Stimulated activated CD4-positive, alpha-beta T cell treated with anti-CD3 and anti-CD28 coated beads, Interleukin-1b, Interleukin-23, amount 100 ng/mL, for 48 hours (primary cell): ENCODE measurements around the gene EPOP.
"Not testable (repeated sequence)": the region's sequence is repeated elsewhere in the genome, so short reads cannot be mapped to it uniquely, and the experiment has no call there.

Experiments used
- DNase-seq: peaks from one replicate; pipeline ENCODE4 v3.0.0-alpha.2; 2020

The EPOP gene

DNA sequence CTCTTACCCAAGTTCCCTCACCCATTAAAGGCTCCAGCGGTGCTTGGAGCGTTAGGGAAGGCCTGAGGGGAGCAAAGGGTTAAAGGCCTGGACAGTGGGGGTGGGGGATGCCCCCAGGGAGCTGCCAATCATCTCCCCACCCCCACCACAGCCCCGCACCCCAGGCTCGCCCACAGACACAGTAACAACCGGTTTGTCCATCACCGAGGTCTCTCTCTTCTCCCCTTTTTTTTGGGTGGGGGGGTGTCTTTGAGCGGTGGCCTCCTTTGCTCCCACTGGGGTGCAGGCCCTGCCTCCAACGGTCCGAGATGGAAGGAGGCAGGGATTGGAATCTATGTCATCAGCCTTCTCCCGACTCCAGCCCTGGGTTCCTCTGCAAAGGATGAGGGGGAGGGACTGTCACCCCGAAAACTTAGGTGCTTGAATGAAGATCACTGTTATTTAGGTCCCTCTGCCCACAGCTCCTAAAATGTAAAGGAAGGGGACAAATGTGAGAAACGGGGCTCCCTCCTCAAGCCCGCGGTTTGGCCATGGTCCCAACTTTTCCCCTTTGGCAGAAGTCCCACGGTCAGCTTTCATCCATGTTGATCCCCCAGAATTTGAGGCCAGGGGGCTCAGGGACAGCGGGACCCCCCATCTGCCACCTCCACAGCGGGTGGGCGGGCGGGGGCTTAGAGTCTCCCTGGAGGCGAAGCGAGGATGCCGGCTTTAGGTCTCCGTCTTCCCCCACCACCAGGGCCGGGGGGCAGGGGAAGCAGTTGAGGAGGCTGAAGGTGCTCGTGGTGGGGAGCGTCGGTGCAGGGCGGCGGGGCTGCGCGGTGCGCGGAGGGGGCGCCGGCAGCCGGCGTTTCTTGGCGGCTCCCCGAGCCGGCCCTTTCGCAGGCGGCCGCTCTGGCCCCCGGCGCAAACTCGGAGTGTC, 1.7 kb downstream of the EPOP start:
- DNase-seq, result no peak

DNA sequence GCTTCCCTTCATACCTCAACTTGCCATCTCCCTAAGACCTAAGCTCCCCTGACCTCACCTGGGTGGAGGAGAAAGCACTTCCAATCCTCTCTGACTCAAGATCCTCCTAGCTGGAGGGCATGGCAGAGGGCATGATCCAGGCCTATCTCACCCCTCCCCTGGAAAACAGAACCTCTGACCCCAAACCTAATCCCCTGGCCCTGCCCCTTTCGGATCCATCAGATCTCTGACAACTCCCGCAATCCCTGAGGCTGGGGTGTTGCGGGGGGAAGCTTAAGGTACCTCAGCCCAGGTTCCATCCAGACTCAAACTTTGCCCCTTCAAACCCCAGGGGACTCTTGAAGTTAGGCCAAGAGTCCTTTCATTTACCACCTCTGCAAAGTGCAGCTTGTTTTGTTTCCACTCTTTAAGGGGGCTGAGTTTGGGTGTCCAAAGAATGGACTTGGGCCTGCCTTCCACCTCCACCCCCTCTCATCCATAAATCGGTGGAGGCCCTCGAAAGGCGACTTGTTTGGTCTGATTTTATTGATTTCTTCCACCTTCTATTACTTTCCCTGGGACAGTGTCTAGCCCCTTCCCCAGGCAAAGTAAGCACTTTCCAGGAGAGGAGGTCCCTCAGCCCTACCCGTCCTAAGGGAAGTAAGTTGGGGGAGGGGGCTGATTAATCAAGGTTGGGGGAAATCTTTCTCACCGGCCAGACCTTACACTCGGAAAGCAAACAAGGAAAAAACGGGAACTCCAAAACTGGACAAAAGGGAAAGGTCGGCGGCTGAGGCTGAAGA, 2.6 kb downstream of the EPOP start:
- no peak for DNase-seq

DNA sequence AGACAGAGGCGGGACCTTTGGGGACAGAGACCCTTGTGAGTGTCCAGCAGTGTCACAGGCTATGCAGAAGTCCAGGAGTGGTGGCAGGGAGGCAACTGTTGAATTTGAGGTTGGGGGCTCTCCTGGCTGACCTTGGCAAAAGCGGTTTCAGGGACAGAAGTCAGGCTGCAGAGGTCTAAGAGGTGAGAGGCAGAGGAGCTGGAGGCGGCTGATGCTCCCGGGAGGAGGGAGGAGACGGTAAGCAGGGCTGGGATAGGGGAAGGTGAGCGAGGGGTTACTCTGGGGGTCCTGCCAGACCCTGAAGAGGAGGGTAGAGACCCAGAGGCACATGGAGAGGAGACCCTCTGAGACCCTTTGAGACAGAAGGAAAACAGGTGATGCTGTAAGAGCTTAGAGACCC, 5.2 kb downstream of the EPOP start:
- DNase-seq, result no peak

GRCh38 chr17:38667787-38668122, 7.0 kb downstream of the EPOP start:
- no peak for DNase-seq

- peak; percentile 58 for DNase-seq
Measured at GRCh38 chr17:38667099-38667786, 7.5 kb downstream of the EPOP start.

DNA sequence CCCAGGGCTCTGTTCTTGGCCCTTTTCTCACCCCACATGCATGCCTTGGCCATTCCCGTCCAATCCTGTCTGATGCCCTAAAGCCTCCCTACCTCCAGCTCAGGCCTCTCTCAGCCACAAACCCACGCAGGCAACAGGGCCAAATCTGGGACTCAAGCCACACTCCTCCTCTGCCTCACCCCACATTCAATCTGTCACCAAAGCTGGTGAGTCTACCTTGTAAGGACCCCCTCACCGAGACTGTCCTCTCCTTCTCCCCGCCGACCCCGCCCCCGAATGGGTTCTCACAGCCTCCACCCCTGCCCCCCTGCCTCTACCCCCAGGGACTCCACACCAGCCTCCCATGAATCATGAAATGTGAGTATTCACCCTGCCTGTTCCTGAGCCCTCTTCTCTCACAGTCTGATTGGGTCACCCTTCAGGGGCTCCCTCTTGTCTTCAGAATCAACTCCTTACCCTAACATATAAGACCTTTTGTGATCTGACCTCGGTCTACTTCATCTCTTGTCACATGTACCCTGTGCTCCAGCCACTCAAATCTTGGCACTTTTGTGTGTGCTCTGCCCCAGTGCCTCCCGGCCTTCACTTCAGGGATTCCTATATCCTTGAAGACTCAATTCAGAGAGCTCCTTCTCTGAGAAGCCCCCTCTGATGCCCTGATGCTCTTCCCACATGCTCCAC, 10.7 kb downstream of the EPOP start:
- DNase-seq, result no peak

DNA sequence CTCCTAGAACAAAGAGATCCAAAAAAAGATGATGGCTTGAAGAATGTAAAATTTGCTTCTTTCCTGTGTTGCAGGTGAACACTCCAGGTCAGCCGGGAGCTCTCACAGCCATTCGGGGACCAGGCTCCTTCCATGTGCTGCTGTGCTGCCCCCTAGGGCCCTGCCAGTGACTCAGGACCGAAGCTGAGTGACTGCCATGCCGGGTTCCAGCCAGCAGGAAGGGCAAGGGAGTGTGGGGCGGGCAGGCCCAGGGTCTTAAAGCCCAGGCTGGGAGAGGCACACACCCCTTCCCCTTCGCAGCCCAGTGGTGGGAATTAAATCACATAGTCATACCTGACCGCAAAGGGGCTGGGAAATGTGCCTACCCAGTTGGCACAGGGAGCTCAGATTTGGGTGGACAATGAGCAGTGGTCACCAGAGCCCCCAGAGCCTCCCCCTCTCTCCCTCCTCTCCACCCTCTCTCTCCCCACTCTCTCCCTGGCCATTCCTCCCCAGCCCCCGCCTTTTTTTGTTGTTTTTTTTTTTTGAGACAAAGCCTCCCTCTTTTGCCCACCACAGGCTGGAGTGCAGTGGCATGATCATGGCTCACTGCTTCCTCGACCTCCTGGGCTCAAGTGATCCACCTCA, 11.5 kb downstream of the EPOP start:
- DNase-seq, result peak; percentile 49

GRCh38 chr17:38660097-38661025, 14.4 kb downstream of the EPOP start:
- no peak for DNase-seq

GRCh38 chr17:38659415-38659814, 15.3 kb downstream of the EPOP start:
- no peak for DNase-seq

DNA sequence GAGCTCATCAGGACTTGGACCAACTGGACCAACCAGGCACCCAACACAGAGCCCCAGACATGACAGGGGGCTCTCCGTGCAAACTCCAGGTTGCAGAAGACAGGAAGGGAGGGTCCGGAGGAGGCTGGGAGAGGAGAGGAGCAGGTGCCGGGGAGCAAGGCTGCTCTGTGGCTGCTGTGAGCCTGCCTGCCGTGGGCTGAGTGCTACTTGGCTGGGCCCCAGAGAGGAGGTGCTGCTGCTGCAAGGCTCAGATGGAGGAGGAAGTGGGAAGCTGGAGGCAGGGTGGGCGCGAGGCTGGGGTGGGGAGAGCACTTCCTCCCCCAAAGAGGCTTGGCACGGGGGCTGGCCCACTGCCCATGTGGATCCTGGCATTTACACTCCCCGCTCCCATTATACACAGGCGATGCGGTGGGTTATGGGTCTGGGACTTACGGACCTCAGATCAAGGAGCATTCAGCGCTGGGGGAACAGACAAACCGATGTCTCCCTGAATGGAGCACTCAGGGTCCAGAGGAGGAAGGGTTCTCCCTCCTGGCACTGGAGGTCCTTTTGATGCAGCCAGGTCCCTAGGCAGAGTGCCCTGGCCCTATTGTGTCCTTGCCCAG, 15.9 kb downstream of the EPOP start:
- no peak for DNase-seq

- no peak for DNase-seq
Measured at GRCh38 chr17:38657824-38658740, 16.7 kb downstream of the EPOP start.

DNA sequence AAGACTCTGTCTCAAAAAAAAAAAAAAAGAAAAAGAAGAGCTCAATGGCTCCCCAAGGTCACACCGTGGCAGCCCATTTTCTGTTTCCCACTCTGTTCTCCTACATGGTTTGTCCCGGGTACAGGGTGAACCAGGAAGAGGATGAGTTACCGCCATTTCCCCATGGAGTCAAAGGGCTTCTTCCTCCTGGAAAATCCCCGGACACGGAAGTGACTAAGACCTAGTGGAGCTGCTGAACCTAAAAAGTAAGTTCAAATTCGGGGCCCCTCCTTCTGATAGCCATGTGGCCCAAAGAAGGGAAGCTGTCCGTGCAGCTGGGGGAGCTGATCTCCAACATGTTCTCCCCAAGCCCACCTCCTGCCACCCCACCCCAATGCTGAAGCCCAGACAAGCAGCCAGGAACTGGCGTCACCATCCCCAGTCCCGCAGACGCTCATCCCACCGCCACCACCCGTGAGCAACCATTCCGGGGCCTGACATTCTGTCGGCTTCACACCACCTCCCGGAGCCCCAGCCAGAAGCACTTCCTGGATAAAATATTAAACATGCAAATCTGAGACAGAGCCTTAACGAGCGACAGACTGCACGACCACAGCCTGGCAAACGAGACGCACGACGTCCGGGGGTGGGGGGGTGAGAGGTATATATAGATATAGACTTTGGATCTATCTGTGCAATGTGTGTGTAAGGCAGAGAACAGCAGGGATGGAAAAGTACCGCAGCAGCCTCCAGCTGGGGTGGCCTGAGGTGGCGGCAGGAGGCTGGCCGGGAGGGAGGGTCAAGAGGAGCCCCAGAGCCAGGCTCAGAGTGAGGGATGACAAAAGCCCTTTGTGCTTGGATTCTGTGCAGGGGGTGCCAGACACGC, 17.6 kb downstream of the EPOP start:
- DNase-seq, result no peak

DNA sequence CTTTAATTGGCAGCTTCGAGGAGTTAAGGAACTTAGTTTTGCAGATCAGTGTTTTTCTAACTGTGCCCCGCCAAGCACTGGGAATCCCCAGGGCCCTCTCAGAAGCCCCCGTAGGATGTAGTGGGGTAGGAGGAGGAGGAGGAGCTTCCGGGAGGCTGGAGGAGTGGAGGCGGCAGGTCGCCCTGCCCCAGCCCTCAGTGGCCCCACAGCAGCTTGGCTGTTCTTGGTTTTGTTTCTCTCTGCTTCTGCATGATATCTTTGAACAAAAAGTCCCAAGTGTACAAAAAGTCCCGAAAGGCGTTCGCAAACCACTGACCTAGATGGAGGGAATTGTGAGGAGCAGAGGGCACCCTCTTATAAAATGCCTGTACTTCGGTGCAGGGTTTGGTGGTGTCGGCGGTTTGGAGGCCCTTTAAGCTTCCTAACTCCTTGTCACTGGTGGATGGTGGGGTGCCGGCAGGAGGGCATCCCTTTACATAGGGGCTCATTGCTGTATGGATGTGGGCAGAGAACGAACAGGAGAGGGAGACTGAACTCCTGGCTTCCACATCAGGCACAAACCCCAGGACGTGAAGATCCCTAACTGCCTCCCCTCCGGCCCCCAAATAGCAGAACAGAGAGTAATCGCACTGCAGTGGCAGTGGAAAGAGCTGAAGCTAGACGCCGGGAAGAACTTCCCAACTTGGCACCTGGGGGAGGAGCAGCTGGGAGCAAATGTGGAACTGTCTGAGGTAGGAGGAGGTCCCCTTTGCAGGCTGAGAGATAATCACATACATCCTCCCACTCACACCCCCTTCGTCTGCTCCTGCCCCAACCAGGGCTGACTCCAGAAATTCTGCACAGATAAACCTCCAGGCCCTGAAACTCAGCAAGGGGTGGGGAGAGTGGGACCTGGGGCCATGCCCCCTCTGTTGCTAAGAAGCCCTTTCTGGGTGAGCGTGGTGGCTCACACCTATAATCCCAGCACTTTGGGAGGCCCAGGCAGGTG, 20.1 kb downstream of the EPOP start:
- DNase-seq, result no peak

GRCh38 chr17:38653679-38654078, 21.1 kb downstream of the EPOP start:
- DNase-seq, result no peak

- DNase-seq, result no peak
Measured at GRCh38 chr17:38653230-38653629, 21.5 kb downstream of the EPOP start.

GRCh38 chr17:38650653-38651173, 24.0 kb downstream of the EPOP start:
- DNase-seq, result not testable (repeated sequence)

GRCh38 chr17:38637951-38638350, 36.8 kb downstream of the EPOP start:
- no peak for DNase-seq
